HCT116 (cell line): Measurements from ENCODE around the gene TEX22. TPM values are rescaled to one million over a fixed set of nuclear protein-coding genes. Genes with fewer than 3 reads are reported as not detected.

Experiments used
- ATAC-seq: fragments of 200-7000 bp; cut with Tn5 transposase; 2 replicates; pipeline ENCODE4 v1.9.1; 2020; ENCODE audit warnings: mild to moderate bottlenecking, moderate library complexity
- BruUV-seq: library from RNA; stranded (reverse); fragments of 400-500 nt; replicated peaks from 2 replicates; lab custom pipeline; 2021; lab: Mats Ljungman, UMichigan
- CTCF ChIA-PET: fragments of 300-600 bp; sonication (Branson Sonifier 250); formaldehyde crosslinking; loops from one replicate; lab custom pipeline; 2021; ENCODE audit warnings: antibody characterized with exemption; lab: Charles Lee
- POLR2A ChIA-PET: fragments of 300-600, 350-600 bp; sonication (Branson Sonifier 250); formaldehyde crosslinking; loops from one replicate; lab custom pipeline; 2021; ENCODE audit warnings: antibody characterized with exemption; lab: Charles Lee
- RAD21 ChIA-PET, 2 experiments: fragments of 300-600 bp; sonication (Branson Sonifier 250); formaldehyde crosslinking; loops; one replicate each; lab custom pipeline; 2023; ENCODE audit warnings: low total read pairs in 2 of 2; ENCODE audit not compliant: uncharacterized antibody in 2 of 2, unreplicated experiment in 2 of 2, low non-redundant PET in 1 of 2; lab: Charles Lee
- DNase-seq: peaks from one replicate; pipeline ENCODE4 v3.0.0-alpha.2; 2010; ENCODE audit warnings: low read depth, low spot score
- H2AFZ ChIP-seq: fragments of 200-600 bp; shearing (Covaris generic), sonication (generic); 2 replicates; pipeline ENCODE4 v1.6.1; 2017; ENCODE audit warnings: low read depth, mixed run types, mixed read lengths, antibody characterized with exemption, low read length; ENCODE audit not compliant: poor library complexity, severe bottlenecking
- H3K27ac ChIP-seq: 2 replicates; pipeline ENCODE4 v1.5.1; 2012; ENCODE audit warnings: low read depth, low read length
- H3K27me3 ChIP-seq: fragments of 200-600 bp; sonication (generic); 2 replicates; pipeline ENCODE4 v1.6.1; 2016; ENCODE audit warnings: mixed run types, low read length, mixed read lengths; ENCODE audit not compliant: insufficient read depth
- H3K36me3 ChIP-seq, 2 experiments: fragments of 200-500 bp in 1 of 2; fragments of 200-600 bp in 1 of 2; sonication (Bioruptor generic) in 1 of 2; sonication (generic) in 1 of 2; 2 replicates each; pipeline versions ENCODE4 v1.5.1 to v1.6.1; 2014 to 2016; ENCODE audit warnings: low read length in 2 of 2, inconsistent platforms in 1 of 2, mixed read lengths in 1 of 2, mixed run types in 1 of 2; ENCODE audit not compliant: insufficient read depth in 2 of 2, control insufficient read depth in 1 of 2
- H3K4me1 ChIP-seq, 2 experiments: fragments of 200-600 bp in 1 of 2; sonication (generic) in 1 of 2; 2 replicates each; pipeline versions ENCODE4 v1.5.1 to v1.6.1; 2012 to 2017; ENCODE audit warnings: low read length in 2 of 2, inconsistent platforms in 1 of 2, mild to moderate bottlenecking in 1 of 2, mixed read lengths in 1 of 2, mixed run types in 1 of 2, moderate library complexity in 1 of 2; ENCODE audit not compliant: insufficient read depth in 2 of 2, control insufficient read depth in 1 of 2
- H3K4me2 ChIP-seq: fragments of 200-600 bp; sonication (generic); 2 replicates; pipeline ENCODE4 v1.6.1; 2017; ENCODE audit warnings: mixed run types, low read length, mixed read lengths
- H3K4me3 ChIP-seq, 2 experiments: fragments of 200-600 bp in 1 of 2; sonication (generic) in 1 of 2; replicated peaks in 1 of 2; 2 replicates each; pipeline ENCODE4 v1.5.1; 2011 to 2016; ENCODE audit warnings: low read length in 2 of 2, control low read depth in 1 of 2, low read depth in 1 of 2, mild to moderate bottlenecking in 1 of 2, mixed read lengths in 1 of 2, mixed run types in 1 of 2
- H3K79me2 ChIP-seq: fragments of 200-600 bp; sonication (generic); 2 replicates; pipeline ENCODE4 v1.6.1; 2017; ENCODE audit warnings: mild to moderate bottlenecking, mixed run types, low read length, moderate library complexity, mixed read lengths; ENCODE audit not compliant: insufficient read depth
- H3K9ac ChIP-seq: fragments of 200-600 bp; sonication (generic); 2 replicates; pipeline ENCODE4 v1.6.1; 2016; ENCODE audit warnings: low read length, mixed read lengths
- H3K9me2 ChIP-seq: fragments of 200-600 bp; sonication (generic), shearing (Covaris generic); 2 replicates; pipeline ENCODE4 v1.6.1; 2017; ENCODE audit warnings: mixed run types, mild to moderate bottlenecking, moderate library complexity; ENCODE audit not compliant: insufficient read depth
- H3K9me3 ChIP-seq, 2 experiments: fragments of 200-500 bp in 1 of 2; fragments of 200-600 bp in 1 of 2; sonication (Bioruptor generic) in 1 of 2; sonication (generic) in 1 of 2; 2 replicates each; pipeline ENCODE4 v1.6.1; 2014 to 2017; ENCODE audit warnings: low read length in 2 of 2, mixed read lengths in 2 of 2, inconsistent platforms in 1 of 2, low read depth in 1 of 2, mild to moderate bottlenecking in 1 of 2, mixed run types in 1 of 2, moderate library complexity in 1 of 2; ENCODE audit not compliant: control insufficient read depth in 1 of 2, insufficient read depth in 1 of 2
- H4K20me1 ChIP-seq: fragments of 200-600 bp; sonication (generic), shearing (Covaris generic); 2 replicates; pipeline ENCODE4 v1.6.1; 2017; ENCODE audit warnings: mixed run types, mild to moderate bottlenecking, moderate library complexity; ENCODE audit not compliant: insufficient read depth
- ATF3 ChIP-seq: IDR thresholded peaks from 2 replicates; pipeline ENCODE4 v1.6.1; 2012
- CTCF ChIP-seq, 3 experiments: fragments of 200-600 bp in 1 of 3; sonication (generic) in 1 of 3; IDR thresholded peaks in 2 of 3; conservative IDR thresholded peaks in 1 of 3; 2 replicates each; pipeline ENCODE4 v1.5.1; 2012 to 2017; ENCODE audit warnings: low read depth in 2 of 3, low read length in 2 of 3, antibody characterized with exemption in 1 of 3, borderline replicate concordance in 1 of 3, control low read depth in 1 of 3, mild to moderate bottlenecking in 1 of 3, mixed read lengths in 1 of 3, mixed run types in 1 of 3, moderate library complexity in 1 of 3; ENCODE audit not compliant: insufficient read depth in 1 of 3
- POLR2A ChIP-seq: IDR thresholded peaks from 2 replicates; pipeline ENCODE4 v1.7.0; 2011; ENCODE audit warnings: borderline replicate concordance; ENCODE audit not compliant: insufficient read depth, insufficient read length; ENCODE audit errors: extremely low read depth
- TCF7L2 ChIP-seq: IDR thresholded peaks from 2 replicates; pipeline ENCODE4 v1.7.0; 2011; ENCODE audit warnings: borderline replicate concordance, inconsistent platforms; ENCODE audit not compliant: insufficient read depth, insufficient read length; ENCODE audit errors: extremely low read depth
- intact Hi-C: fragments of 100-400 bp; cut with micrococcal nuclease; formaldehyde crosslinking; loops from 2 replicates; pipeline ENCODE4 v1.10.0; 2022
- total RNA-seq: library from RNA; stranded (reverse); gene quantifications from one replicate; pipeline ENCODE4 v1.2.1, GENCODE V29; 2021; ENCODE audit not compliant: unreplicated experiment

TEX22 gene
- total RNA-seq, 1 experiment from 2014 or later = 3.8 TPM

DNA sequence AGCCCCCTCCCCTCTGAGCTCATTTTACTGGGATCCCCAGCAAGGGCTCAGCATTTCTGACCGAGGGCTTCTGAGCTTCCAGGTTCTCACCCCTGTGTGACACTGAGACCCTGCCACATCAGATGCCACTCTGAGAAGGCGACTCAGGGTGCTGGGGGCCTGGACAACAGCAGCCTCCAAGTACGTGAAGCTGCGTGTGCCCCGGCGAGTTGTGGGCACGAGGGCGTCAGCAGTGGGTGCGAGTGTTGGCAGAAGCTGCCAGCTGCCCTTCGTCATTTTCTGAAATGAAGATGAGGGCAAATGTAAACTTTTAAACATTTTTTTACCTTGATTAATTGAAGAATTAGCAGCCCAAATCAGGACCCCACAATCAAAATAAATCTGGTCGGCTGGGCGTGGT is 32.7 kb upstream of the TEX22 start:
- intact Hi-C loops = no loop called here
- ChIA-PET CTCF (interaction anchor here (0.9 kb wide), 1 partner anchor 14 kb away, joined by 3 read pairs; no protein-coding TSS in a partner anchor), POLR2A (no interaction called here), RAD21 (no interaction called here)
- Histone ChIP-seq H3K4me1 (peaks cover 5 to 7% of the 10 kb centered on the region in 2 experiments; a peak in 2 of 4 replicates), H3K9me3 (no peaks in the 10 kb centered on the region), H3K79me2 (no peaks in the 10 kb centered on the region), H3K27me3 (no peaks in the 10 kb centered on the region), H2AFZ (no peak overlapping the region), H4K20me1 (no peaks in the 10 kb centered on the region), H3K4me2 (no peak overlapping the region), H3K9me2 (no peaks in the 10 kb centered on the region), H3K27ac (no peak overlapping the region), H3K4me3 (no peak overlapping the region), H3K36me3 (no peaks in the 10 kb centered on the region), H3K9ac (no peak overlapping the region)
- TF ChIP-seq CTCF (IDR thresholded peaks at IDR 0.05 in 2 of 3, conservative IDR thresholded peaks at IDR 0.05 in 1 of 3; ENCODE audit: borderline replicate concordance in 1 of 3, insufficient read depth in 1 of 3, low read depth in 2 of 3, low read length in 2 of 3) = no peak
- no peak for TF ChIP-seq ATF3
- TF ChIP-seq TCF7L2 = no peak
- BruUV-seq = no TSS peak
- DNase-seq (no peak), ATAC-seq (no peak)

- no peaks in the 10 kb centered on the region for H3K27me3 ChIP-seq
- H3K79me2 ChIP-seq = no peaks in the 10 kb centered on the region
- peaks cover 5 to 7% of the 10 kb centered on the region in 2 experiments; a peak in 2 of 4 replicates for H3K4me1 ChIP-seq
- no peaks in the 10 kb centered on the region for H3K36me3 ChIP-seq
- no peak overlapping the region for H3K27ac ChIP-seq
- no peak overlapping the region for H3K9ac ChIP-seq
- no peaks in the 10 kb centered on the region for H3K9me3 ChIP-seq
- ATAC-seq (no peak), DNase-seq (no peak)
- TF ChIP-seq POLR2A = no peak
- H3K4me2 ChIP-seq = no peak overlapping the region
- no TSS peak for BruUV-seq
- RAD21 ChIA-PET = no interaction called here
- no peak overlapping the region for H3K4me3 ChIP-seq
- intact Hi-C loops = no loop called here
- CTCF ChIA-PET = no interaction called here
- H3K9me2 ChIP-seq = no peaks in the 10 kb centered on the region
- POLR2A ChIA-PET = no interaction called here
- no peaks in the 10 kb centered on the region for H4K20me1 ChIP-seq
- no peak overlapping the region for H2AFZ ChIP-seq
Observed at GRCh38 chr14:105366386-105367074, 31.8 kb upstream of the TEX22 start.
